MV-4-11 (cell line): ENCODE results near the gene OSBPL10.

Source experiments
- DNase-seq: peaks from one replicate; lab custom pipeline; 2025; lab: John Stamatoyannopoulos, UW

OSBPL10 gene

GRCh38 chr3:31921837-31922236 lies 59.2 kb downstream of the OSBPL10 start:
- no peak for DNase-seq

GRCh38 chr3:31920310-31920709 lies 60.8 kb downstream of the OSBPL10 start:
- DNase-seq: no peak

GRCh38 chr3:31919528-31919927 lies 61.5 kb downstream of the OSBPL10 start:
- no peak for DNase-seq

DNA sequence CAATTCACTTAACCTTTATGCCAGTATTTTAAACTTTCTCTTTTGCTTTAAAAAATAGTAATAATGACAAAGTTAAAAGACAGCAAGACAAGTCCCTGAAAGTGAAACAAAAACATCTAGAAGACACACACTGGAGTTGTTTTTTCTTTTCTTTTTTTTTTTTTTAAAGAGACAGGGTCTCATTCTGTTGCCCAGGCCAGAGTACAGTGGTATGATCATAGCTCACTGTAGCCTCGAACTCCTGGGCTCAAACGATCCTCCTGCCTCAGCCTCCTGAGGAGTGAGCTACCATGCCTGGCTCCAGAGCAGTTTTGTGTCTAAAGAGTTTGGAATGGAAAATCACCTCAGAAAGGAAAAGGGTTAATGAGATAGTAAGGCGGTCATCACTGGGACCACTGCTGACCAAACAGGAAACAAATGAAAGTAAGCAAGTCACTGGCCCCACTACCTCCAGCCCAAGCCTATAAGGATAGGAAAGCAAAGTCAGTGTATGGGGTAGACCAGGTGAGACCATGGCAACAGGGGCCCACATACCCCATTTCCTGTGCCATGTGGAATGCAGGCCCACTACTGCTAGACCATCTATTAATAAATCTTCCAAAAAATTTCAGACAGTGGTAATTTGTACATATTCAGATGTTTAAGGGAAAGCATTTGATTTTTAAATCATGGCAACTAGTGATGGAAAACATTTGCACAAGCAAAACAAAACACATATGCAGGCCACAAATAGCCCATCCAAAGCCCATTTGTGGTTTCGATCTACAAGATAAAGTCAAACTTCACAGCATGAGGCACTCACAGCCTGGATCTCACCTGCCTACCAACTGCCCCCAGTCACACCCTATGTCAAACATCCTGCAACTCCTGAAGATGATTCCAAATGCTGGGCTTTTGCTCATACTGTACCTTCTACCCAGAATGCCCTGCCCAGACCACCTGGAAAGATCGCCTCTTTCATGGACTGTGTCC lies 62.6 kb downstream of the OSBPL10 start:
- no peak for DNase-seq

DNA sequence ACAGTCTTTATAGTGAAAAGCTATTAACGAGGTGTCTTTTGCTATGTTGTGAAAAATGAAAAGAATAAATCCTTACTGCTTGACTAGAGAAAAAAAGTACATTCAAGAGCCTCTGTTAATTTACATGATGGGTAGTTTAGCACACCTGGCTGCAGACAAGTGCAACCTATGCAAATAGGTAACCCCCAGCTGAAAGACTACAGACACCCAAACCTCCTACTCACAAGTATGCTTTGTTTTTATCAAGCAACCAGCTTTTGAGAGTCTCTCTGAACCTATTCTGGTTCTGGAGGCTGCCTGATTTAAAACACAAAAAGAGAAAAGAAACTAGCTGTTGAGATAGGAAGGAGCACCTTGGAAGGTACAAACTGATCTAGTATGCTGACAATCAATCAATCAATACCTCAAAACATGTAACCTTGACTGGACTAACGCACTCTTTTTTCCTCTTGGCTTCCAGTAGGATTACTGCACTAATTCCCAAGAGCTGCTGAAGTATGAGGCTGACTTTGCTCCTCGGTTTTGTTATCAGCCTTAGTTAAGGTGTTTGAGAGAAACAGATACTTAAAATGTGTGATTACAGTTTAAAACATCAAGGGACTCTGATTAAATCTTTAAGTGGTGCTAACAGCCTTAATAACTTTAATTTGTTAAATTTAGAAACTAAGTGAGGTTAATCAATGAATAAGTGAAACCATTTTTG lies 63.6 kb downstream of the OSBPL10 start:
- no peak for DNase-seq

GRCh38 chr3:31911643-31912042 lies 69.4 kb downstream of the OSBPL10 start:
- DNase-seq: no peak

DNA sequence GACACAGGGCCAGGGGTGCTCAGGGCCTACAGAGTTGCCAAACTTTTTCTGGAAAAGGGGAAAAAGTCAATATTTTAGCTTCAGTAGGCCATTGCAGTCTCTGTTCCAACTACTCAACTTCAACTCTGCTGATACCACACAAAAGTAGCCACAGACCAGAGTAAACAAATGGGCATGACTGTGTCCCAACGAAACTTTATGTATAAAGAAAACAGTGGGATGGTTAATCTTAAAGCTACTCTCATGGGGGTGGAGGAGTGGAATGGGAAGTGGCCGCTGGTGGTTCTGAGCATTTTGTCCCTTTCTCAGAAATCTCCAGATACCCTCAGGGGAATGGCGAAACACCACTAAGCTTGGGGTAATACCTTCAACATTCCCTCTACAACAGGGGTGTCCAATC lies 69.9 kb downstream of the OSBPL10 start:
- DNase-seq: no peak

- no peak for DNase-seq
These were observed 71.6 kb downstream of the OSBPL10 start for GRCh38 chr3:31909455-31909854.

- DNase-seq: no peak
These were observed 72.5 kb downstream of the OSBPL10 start for GRCh38 chr3:31908391-31909097.

DNA sequence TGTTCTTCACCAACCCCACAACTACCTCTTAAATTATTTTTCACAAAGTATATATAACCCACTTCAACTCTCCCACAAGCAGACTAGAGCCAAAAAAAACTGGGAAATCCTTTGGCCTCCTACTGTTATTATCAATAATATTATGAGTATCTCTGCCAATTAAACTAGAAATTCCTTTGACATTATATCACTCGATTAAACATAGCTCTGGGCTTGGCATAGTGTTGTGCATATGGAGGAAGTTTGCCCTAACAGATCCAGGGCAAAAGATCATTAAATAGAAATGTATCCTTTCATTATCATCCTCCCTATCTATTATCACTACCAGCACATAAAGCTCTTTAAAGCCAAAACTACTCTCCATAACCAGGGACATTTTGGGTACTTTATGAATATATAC lies 74.9 kb downstream of the OSBPL10 start:
- DNase-seq: no peak

DNA sequence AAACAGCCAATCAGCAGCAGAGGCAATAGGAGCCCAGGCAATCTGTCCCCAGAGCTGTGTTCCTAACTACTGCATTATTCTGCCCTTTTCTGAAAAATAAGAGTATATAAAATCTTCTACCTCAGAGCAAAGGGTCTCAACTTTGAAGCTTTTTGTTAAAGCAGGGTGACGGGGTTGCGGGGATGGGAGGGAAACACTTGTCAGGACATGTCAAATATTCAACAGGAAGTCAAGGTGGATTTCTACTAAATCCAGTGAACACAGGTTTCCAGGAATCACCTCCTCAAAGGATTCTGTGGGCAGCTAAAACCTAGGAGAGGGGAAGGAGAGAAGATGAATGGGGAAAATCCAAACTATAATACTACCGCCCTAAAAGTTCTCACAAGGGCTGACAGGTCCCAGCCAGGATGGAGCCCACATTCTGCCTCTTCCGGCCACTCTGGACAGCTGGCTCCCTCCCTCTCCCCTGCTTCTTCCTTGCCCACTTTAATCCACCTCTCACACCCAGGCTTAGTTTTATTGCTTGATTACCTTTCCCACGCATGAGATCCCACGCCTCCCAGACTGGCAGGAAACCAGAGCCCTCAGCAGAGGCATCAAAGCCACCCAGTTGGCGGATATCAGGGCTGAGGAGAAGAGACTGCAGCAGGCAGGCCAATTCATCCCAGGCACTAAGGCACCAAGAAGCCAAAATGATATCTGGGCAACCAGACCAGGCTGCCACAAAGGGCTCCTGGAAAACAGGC lies 77.2 kb downstream of the OSBPL10 start:
- DNase-seq: no peak

DNA sequence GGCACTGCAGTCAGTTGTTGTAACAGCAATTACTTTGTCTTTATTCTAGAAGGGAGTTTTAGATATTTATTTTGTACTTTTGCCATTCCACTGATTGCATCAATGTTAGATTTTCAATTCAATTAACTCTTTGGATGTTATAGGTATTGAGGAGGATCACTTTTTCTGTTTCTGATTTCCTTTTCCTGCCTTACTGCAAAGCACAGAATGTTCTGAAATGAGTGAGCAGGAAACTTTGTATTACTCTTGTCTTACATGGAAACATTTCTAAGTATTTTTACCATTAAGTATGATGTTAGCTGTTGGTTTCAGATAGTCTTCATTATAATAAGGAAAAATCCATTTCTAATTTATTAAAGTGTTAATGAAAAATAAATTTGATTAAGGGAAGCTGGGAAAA lies 80.5 kb downstream of the OSBPL10 start:
- no peak for DNase-seq

DNA sequence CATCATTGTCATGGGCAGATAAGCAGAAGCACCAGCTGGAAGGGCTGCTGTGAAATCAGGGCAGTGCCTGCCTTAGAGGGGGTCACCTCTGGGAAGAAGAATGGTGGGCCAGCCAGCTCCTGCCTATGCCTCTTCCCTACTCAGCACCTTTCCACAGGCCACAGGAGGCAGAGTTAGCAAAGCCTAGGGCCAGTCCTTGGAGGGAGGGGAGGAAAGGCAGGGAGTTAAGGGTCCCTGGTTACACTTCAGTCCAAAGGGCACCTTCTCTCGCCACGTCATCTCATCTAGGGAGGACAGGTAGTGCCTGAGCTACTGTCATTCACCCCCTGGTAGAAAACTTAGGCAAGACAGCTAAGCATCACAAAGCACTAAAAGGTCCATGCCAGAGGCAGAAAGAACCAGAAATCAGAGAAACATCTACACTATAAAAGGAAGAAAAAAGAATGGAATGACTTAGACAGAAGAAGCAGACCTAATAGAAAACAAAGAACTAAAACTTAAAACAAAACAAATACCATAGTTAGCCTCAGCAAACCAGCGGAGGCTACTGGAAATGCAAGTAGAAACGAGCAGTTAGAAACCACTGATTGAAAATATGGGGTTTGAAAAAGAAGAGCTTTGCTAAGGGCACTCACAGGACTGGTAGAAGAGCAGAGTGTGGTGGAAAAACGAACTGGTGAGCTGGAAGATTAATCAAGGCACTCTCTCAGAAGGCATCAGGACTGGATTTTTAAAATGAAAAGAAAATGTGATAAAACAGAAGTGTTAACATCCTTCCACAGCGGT lies 84.2 kb downstream of the OSBPL10 start:
- DNase-seq: no peak

DNA sequence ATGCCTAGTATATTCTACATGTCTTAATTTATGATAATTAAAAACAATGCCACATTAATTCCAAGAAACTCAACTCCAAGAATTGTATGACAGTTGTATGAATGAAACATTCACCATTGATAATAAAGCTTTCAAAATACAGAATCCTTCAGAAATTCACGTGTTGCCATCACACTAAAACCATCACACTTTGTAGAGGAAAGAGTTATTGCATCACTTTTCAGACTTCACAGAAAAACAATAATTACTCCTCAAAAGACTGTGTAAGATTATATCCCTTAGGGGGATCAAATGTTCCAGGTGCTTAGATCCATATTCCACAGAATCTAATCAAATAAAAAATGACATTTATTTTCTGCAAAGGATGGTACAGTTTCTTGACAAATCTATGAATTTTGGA lies 85.0 kb downstream of the OSBPL10 start:
- no peak for DNase-seq

DNA sequence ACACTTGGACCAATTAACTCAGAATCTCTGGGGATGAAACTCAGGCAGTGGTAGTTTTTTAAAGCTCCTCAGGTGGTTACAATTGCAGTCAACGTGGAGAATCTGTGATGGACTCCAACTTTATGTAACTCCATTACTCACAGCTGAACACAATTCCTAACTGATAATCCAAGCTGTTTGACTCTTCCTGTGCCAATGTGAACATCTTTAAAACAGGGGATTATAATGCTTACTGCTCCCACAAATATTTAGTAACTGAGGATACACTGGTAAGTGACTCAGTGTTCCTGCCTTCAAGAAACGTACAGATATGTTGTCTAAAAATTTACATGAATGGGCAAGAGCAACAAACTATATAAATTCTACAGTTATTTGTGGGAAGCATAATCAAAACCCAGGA lies 85.6 kb downstream of the OSBPL10 start:
- no peak for DNase-seq

- DNase-seq: no peak
These were observed 88.0 kb downstream of the OSBPL10 start for GRCh38 chr3:31892916-31893573.

GRCh38 chr3:31892500-31892899 lies 88.6 kb downstream of the OSBPL10 start:
- DNase-seq: no peak

DNA sequence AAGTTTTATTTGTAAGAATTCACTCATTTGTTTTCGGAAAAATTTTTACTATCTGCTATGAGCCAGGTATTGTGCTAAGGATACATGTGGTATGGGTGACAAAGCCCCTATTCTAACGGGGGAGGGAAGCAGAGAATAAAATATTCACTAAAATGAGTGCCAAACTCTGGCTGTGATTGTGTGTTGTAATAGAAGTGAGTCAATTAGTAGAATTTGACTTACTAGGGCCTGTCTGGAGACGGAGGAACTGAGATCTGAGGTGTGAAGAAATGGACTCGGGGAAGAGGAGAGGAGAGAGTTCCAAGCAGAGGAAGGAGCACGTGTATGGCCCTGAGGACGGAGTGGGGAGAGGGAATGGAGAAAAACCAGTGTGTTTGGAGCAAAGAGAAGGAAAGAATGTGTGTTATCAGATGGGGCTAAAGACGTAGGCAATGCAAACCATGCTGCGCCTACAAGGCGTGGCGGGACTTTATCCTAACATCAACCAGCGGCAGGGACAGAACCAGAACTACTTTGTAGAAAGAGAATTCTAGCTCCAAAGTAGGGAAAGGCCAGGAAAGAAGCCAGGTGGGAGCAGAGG lies 89.1 kb downstream of the OSBPL10 start:
- no peak for DNase-seq

DNA sequence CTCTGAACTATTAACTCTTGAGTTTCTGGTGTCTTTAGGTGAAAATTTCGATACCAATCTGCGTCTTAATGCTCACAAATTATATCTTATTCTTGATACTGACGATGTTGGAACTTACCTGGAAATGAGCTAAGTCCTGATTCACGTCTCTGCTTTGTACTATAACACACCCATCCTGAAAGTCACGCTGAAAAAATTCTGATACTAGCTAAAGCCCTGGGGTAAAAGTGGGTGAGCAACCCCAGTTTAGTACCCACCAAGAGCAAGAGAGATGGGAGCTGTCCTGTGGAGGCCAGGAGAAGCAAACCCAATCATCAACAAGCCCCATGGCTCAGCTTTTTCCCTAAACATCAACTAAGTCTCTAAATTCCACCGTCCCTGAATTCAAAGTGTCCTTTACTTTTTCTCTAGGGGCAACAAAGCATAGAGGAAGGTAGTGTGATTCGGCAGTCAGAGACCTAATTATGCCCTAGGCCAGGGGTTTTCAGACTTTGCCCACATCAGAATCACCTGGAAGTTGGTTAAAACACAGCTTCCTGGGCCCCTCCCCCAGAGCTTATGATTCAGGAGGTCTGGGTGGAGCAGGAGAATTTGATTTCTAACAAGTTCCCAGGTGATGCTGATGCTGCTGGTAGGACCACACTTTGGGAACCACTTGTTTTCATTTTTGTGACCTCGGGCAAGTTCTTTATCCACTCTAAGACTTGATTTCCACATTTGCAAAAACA lies 90.2 kb downstream of the OSBPL10 start:
- DNase-seq: no peak

DNA sequence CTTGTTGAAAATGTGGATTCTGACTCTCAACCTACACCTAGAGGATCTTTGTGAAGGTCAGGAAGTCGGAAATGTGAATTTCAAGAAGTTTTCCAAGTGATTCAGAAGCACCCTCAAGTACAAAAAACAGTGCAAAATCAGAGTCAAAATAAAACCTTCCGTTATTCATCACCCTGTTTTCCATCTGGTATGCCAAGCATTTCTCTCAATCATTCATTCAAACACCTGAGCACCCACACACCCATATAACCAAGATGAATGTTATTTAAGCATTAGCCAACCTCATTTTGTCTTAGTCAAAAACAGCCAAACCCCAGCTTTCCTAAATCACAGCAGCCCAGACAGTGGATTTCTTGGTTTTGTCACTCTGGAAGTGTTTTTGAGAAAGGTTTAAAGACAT lies 91.1 kb downstream of the OSBPL10 start:
- DNase-seq: no peak
